HepG2 (cell line): ENCODE data around the gene TMTC2. TPM values are rescaled to one million over a fixed set of nuclear protein-coding genes. Genes with fewer than 3 reads are reported as not detected.

Experiments
- ATAC-seq: fragments of 200-7000 bp; cut with Tn5 transposase; 3 replicates; pipeline ENCODE4 v1.9.1; 2020; ENCODE audit warnings: mild to moderate bottlenecking, moderate library complexity
- BruUV-seq: library from RNA; stranded (reverse); fragments of 400-500 nt; replicated peaks from 2 replicates; lab custom pipeline; 2021; lab: Mats Ljungman, UMichigan
- CTCF ChIA-PET: fragments of 300-600 bp; formaldehyde crosslinking; extraction: SDS; loops from one replicate; lab custom pipeline; 2021; ENCODE audit warnings: low total read pairs, inconsistent platforms, low intra/inter-chr PET ratio; lab: Yijun Ruan, JAX
- POLR2A ChIA-PET: fragments of 350-600 bp; sonication (Branson Sonifier 250); formaldehyde crosslinking; loops from one replicate; lab custom pipeline; 2020; ENCODE audit warnings: antibody characterized with exemption, inconsistent platforms; lab: Yijun Ruan, JAX
- DNase-seq: peaks from one replicate; pipeline ENCODE4 v3.0.0-alpha.2; 2015; ENCODE audit warnings: low spot score
- FAIRE-seq: peaks from 3 replicates; lab custom pipeline; 2011; peaks lifted over from hg19 to GRCh38; lab: Jason Lieb, UNC
- H2AFZ ChIP-seq: one replicate; pipeline ENCODE4 v1.6.1; 2011; ENCODE audit warnings: low read length, inconsistent platforms
- H3K27ac ChIP-seq: fragments of 300-600 bp; 3 replicates; pipeline ENCODE4 v1.8.0; 2011; ENCODE audit warnings: mixed run types, mild to moderate bottlenecking, mixed read lengths, low read length, inconsistent platforms; ENCODE audit not compliant: insufficient read depth; ENCODE audit errors: extremely low read length
- H3K27me3 ChIP-seq, 2 experiments: fragments of 200-600 bp in 1 of 2; 2 replicates in 1 of 2; 3 replicates in 1 of 2; pipeline versions ENCODE4 v1.6.0 to v1.8.0; 2011; ENCODE audit warnings: low read length in 2 of 2, mild to moderate bottlenecking in 2 of 2, moderate library complexity in 2 of 2, inconsistent platforms in 1 of 2; ENCODE audit not compliant: insufficient read depth in 2 of 2, control insufficient read depth in 1 of 2
- H3K36me3 ChIP-seq, 2 experiments: fragments of 200-600 bp in 1 of 2; replicated peaks in 1 of 2; 2 replicates in 1 of 2; 3 replicates in 1 of 2; pipeline versions ENCODE4 v1.5.1 to v1.8.0; 2011; ENCODE audit warnings: low read length in 2 of 2, inconsistent platforms in 1 of 2; ENCODE audit not compliant: insufficient read depth in 2 of 2, control insufficient read depth in 1 of 2
- H3K4me1 ChIP-seq: 2 replicates; pipeline ENCODE4 v1.5.1; 2012; ENCODE audit warnings: low read length, inconsistent platforms; ENCODE audit not compliant: insufficient read depth
- H3K4me2 ChIP-seq: 2 replicates; pipeline ENCODE4 v1.6.0; 2011; ENCODE audit warnings: low read depth, low read length, inconsistent platforms
- H3K4me3 ChIP-seq, 3 experiments: fragments of 200-600 bp in 1 of 3; sonication (generic), shearing (Covaris generic) in 1 of 3; replicated peaks in 1 of 3; 2 replicates each; pipeline ENCODE4 v1.5.1; 2011 to 2016; ENCODE audit warnings: low read length in 3 of 3, inconsistent platforms in 2 of 3, low read depth in 2 of 3, mild to moderate bottlenecking in 2 of 3, control low read depth in 1 of 3, mixed read lengths in 1 of 3; ENCODE audit not compliant: insufficient read depth in 1 of 3
- H3K79me2 ChIP-seq: one replicate; pipeline ENCODE4 v1.6.1; 2011; ENCODE audit warnings: low read length, inconsistent platforms; ENCODE audit not compliant: insufficient read depth
- H3K9ac ChIP-seq: 2 replicates; pipeline ENCODE4 v1.6.0; 2011; ENCODE audit warnings: mild to moderate bottlenecking, low read depth, low read length, inconsistent platforms; ENCODE audit not compliant: insufficient read depth
- H3K9me3 ChIP-seq: 2 replicates; pipeline ENCODE4 v1.5.1; 2012; ENCODE audit warnings: mild to moderate bottlenecking, low read length
- H4K20me1 ChIP-seq: 2 replicates; pipeline ENCODE4 v1.6.0; 2011; ENCODE audit warnings: inconsistent platforms, mild to moderate bottlenecking, low read length, moderate library complexity; ENCODE audit not compliant: insufficient read depth
- CCDC6 ChIP-seq: sonication (generic); formaldehyde crosslinking; IDR thresholded peaks from 2 replicates; pipeline ENCODE4 v1.8.1; 2022; ENCODE audit warnings: mild to moderate bottlenecking, missing genetic modification reagents, moderate library complexity
- CHCHD3 ChIP-seq: sonication (generic); formaldehyde crosslinking; IDR thresholded peaks from 2 replicates; pipeline ENCODE4 v1.8.0; 2022; ENCODE audit warnings: mild to moderate bottlenecking, missing genetic modification reagents, moderate library complexity
- GZF1 ChIP-seq: sonication (generic); formaldehyde crosslinking; IDR thresholded peaks from 2 replicates; pipeline ENCODE4 v1.5.1; 2020; ENCODE audit warnings: mild to moderate bottlenecking, missing genetic modification reagents
- HIC2 ChIP-seq: sonication (generic); formaldehyde crosslinking; IDR thresholded peaks from 2 replicates; pipeline ENCODE4 v1.9.0; 2022; ENCODE audit warnings: low read depth, missing genetic modification reagents
- JARID2 ChIP-seq: sonication (generic); formaldehyde crosslinking; IDR thresholded peaks from 2 replicates; pipeline ENCODE4 v1.8.1; 2023; ENCODE audit warnings: missing genetic modification reagents, inconsistent platforms; ENCODE audit not compliant: insufficient replicate concordance
- JDP2 ChIP-seq: sonication (generic); formaldehyde crosslinking; IDR thresholded peaks from 2 replicates; pipeline ENCODE4 v1.8.1; 2022; ENCODE audit warnings: missing genetic modification reagents, borderline replicate concordance
- KDM4B ChIP-seq: sonication (generic); formaldehyde crosslinking; IDR thresholded peaks from 2 replicates; pipeline ENCODE4 v1.4.0; 2020; ENCODE audit warnings: missing genetic modification reagents
- KDM6A ChIP-seq: IDR thresholded peaks from 2 replicates; pipeline ENCODE4 v1.6.1; 2016; ENCODE audit warnings: low read depth
- NCOA2 ChIP-seq: sonication (generic); formaldehyde crosslinking; IDR thresholded peaks from 2 replicates; pipeline ENCODE4 v1.8.0; 2022; ENCODE audit warnings: inconsistent platforms
- RBM39 ChIP-seq: fragments of 200-400 bp; formaldehyde crosslinking; IDR thresholded peaks from one replicate; pipeline ENCODE4 v1.6.1; 2018; ENCODE audit warnings: antibody characterized with exemption, mild to moderate bottlenecking, low read depth, low read length; ENCODE audit not compliant: poor library complexity, severe bottlenecking
- TBL1XR1 ChIP-seq: fragments of 150-350 bp; IDR thresholded peaks from 2 replicates; pipeline ENCODE4 v1.6.1; 2014; ENCODE audit warnings: borderline replicate concordance, low read length; ENCODE audit not compliant: partially characterized antibody
- TCF7 ChIP-seq: sonication (generic); IDR thresholded peaks from 2 replicates; pipeline ENCODE4 v1.6.1; 2016; ENCODE audit warnings: antibody characterized with exemption, low read depth
- ZBTB14 ChIP-seq: sonication (generic); formaldehyde crosslinking; IDR thresholded peaks from 2 replicates; pipeline ENCODE4 v1.4.0; 2020; ENCODE audit warnings: missing genetic modification reagents
- ZNF687 ChIP-seq: sonication (generic); formaldehyde crosslinking; IDR thresholded peaks from 2 replicates; pipeline ENCODE4 v1.5.1; 2020; ENCODE audit warnings: mild to moderate bottlenecking, missing genetic modification reagents, moderate library complexity
- ZNF772 ChIP-seq: sonication (generic); formaldehyde crosslinking; IDR thresholded peaks from 2 replicates; pipeline ENCODE4 v1.5.0; 2020; ENCODE audit warnings: mild to moderate bottlenecking, missing genetic modification reagents
- ZNF841 ChIP-seq: sonication (generic); formaldehyde crosslinking; IDR thresholded peaks from 2 replicates; pipeline ENCODE4 v1.8.1; 2023; ENCODE audit warnings: missing genetic modification reagents, borderline replicate concordance
- WGBS: methylation state at CpG from one replicate; pipeline ENCODE4 v1.1.6; 2017; ENCODE audit warnings: low lambda C conversion rate; 5-methylcytosine and 5-hydroxymethylcytosine counted together
- in situ Hi-C: cut with HindIII; loops from 2 replicates; pipeline ENCODE4 v1.10.0; 2017; ENCODE audit warnings: low pct_unique_long_range_greater_than_20kb; ENCODE audit not compliant: extremely low pct_ligation_motif_present
- intact Hi-C: fragments of 100-400 bp; cut with micrococcal nuclease; formaldehyde crosslinking; loops from one replicate; pipeline ENCODE4 v1.10.0; 2022; ENCODE audit not compliant: unreplicated experiment
- polyA plus RNA-seq, 8 experiments: library from polyadenylated mRNA; depleted of rRNA in 3 of 8; stranded (reverse) in 7 of 8; unstranded in 1 of 8; fragments of >200 nt; fragmentation: Illumina TruSeq in 4 of 8; extraction: Trizol in 4 of 8; gene quantifications; 2 replicates each; pipeline versions ENCODE4 v1.2.1 to v1.2.3, GENCODE V29; 2011 to 2016; ENCODE audit warnings: low read depth in 4 of 8, missing spikeins in 1 of 8, mixed read lengths in 1 of 8; ENCODE audit not compliant: insufficient read depth in 1 of 8
- total RNA-seq, 5 experiments: library from RNA; depleted of rRNA; stranded (reverse); fragments of >200 nt; fragmentation: Illumina TruSeq; extraction: Trizol; gene quantifications; 2 replicates each; pipeline ENCODE4 v1.2.3, GENCODE V29; 2016; ENCODE audit warnings: low read depth in 1 of 5
- TF ChIP-seq, protein P1 (sequence below): sonication (generic); formaldehyde crosslinking; IDR thresholded peaks from 2 replicates; pipeline ENCODE4 v1.5.0; 2020; ENCODE audit warnings: mild to moderate bottlenecking, missing genetic modification reagents

Gene TMTC2
- total and polyA plus RNA-seq, 2 of the 13 experiments (the other 11 are each of a cell fraction or from before 2014, with no cell fraction given), result 0.55 to 0.63 TPM

DNA sequence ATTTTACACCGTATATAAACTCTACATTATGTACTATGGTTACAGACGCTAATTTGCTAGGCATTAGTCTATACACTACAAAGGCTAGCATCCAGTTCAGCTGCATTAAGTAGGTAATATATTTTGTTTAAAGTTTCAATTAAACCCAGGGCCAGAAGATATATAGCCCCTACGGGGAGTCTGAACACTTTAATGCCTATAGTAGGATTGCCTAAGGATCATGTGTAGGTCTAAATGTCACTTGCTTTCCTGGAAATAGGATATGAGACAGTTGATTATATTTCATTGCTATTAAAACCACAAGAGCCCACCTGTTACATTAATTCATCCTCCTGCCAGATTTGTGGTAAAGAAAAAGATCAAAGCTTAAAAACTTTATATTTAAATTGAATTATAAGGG lies 286.9 kb downstream of the TMTC2 start:
- WGBS, result 0% methylated on average over 3 of the region's 3 CpGs
- no peak for FAIRE-seq
- TF ChIP-seq TBL1XR1 (no peak), JDP2 (CRISPR knock-in tag) (no peak), RBM39 (no peak), ZNF841 (CRISPR knock-in tag) (no peak), TCF7 (no peak), NCOA2 (CRISPR knock-in tag) (no peak), CCDC6 (CRISPR knock-in tag) (no peak), CHCHD3 (no peak), KDM6A (no peak), JARID2 (CRISPR knock-in tag) (no peak), ZBTB14 (no peak), KDM4B (CRISPR knock-in tag) (no peak), ZNF772 (no peak), GZF1 (CRISPR knock-in tag) (no peak), ZNF687 (CRISPR knock-in tag) (no peak), HIC2 (CRISPR knock-in tag) (no peak)
- TF ChIP-seq, protein P1, sequence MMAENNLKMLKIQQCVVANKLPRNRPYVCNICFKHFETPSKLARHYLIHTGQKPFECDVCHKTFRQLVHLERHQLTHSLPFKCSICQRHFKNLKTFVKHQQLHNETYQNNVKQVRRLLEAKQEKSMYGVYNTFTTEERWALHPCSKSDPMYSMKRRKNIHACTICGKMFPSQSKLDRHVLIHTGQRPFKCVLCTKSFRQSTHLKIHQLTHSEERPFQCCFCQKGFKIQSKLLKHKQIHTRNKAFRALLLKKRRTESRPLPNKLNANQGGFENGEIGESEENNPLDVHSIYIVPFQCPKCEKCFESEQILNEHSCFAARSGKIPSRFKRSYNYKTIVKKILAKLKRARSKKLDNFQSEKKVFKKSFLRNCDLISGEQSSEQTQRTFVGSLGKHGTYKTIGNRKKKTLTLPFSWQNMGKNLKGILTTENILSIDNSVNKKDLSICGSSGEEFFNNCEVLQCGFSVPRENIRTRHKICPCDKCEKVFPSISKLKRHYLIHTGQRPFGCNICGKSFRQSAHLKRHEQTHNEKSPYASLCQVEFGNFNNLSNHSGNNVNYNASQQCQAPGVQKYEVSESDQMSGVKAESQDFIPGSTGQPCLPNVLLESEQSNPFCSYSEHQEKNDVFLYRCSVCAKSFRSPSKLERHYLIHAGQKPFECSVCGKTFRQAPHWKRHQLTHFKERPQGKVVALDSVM, result no peak

More for the DNA sequence above, 286.9 kb downstream of the TMTC2 start:
- Histone ChIP-seq H3K4me1 (no peaks in the 10 kb centered on the region), H3K36me3 (no peaks in the 10 kb centered on the region), H3K9me3 (no peaks in the 10 kb centered on the region), H3K27ac (no peak overlapping the region), H2AFZ (no peak overlapping the region), H3K9ac (no peak overlapping the region), H4K20me1 (no peaks in the 10 kb centered on the region), H3K27me3 (no peaks in the 10 kb centered on the region), H3K4me3 (no peak overlapping the region), H3K4me2 (no peak overlapping the region), H3K79me2 (no peaks in the 10 kb centered on the region)
- in situ Hi-C loops (no loop called here), intact Hi-C loops (no loop called here)
- no peak for DNase-seq
- ChIA-PET POLR2A (no interaction called here), CTCF (no interaction called here)
- ATAC-seq, result no peak
- no TSS peak for BruUV-seq
